Activated gamma-delta T cell treated with Interleukin-2 at 50 U/mL for 16 hours (primary cell): ENCODE measurements around the gene ZNF606.

Experiments
- DNase-seq: peaks from one replicate; pipeline ENCODE4 v3.0.0-alpha.2; 2020

Gene ZNF606

DNA sequence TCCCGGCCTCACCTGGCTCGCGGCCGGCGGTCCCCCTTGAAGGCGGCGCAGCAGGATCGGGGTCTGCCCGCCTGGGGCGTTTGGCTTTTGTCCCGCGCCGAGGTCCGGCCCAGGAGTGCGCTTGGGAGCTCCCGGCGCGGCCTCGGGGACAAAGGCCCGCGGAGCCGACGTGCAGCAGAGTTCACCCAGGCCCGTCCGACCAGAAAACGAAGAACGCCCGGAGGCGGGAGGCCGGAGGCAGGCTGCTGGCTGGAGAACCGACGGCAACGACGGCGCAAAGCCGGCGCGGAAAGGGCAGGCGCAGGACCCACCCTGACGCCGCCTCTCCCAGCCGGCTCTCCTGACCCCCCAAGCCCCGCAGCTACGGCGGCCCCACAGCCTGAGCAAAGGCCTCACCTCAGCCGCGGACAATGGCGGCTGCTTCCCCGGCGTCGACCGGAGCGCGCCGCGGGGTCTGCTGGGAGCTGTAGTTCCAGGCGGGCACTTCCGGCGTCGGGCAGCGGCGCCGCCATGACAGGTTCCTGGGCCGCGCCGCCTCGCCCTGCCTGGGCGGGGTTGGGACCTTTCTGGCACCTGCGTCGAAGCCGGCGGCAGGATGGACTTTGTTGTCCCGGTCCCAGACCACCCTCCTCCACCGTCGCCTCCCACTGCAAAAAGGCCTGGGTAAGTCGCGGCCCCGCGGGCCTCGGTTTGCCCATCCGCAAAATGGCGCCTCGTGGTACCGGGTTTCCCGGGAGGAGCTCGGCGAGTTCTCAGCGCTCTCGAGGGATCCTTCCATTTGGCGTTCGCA lies at the start of gene ZNF606:
Gene ZNF606, minus strand, starts transcription at position 437 of the 790 bp plus-strand sequence. CDS start 1,501 bp downstream, outside the sequence.
- DNase-seq, result peak; percentile 79

DNA sequence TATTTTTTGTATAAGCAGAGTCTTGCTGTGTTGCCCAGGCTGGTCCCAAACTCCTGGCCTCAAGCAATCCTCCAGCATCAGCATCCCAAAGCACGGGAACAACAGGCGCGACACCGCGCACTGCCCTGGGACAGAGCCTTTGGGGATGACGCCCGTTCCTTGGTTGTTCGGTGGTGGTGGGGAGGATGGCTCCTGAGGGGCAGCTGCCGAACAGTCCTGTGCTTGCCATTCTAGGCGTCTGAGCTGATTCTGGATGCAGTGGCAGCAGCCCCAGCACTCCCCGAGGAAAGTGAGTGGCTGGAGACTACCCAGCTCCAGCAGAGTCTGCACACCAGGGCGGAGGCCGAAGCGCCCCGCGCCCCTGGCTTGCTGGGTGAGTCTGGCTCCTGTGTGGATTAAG lies 49.6 kb upstream of the ZNF606 start:
- DNase-seq, result no peak

DNA sequence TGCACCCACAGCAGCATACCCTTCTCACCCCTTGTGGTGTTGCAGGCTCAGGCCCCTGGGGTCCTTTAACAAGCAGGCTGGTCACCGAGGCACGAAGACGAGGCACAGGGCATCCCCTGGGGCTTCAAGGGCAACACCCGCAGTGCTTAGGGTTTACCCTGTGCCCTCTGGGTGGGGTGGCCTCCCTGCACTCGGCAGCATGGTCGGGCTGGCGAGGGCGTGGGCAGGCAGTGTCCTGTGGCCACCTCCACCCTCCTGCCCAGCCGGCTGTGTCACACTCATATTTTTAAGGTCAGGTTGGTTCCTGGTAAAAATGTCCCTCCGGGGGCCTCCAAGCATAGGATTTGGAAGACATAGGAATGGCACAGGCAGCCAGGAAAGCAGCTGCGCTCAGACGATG lies 45.1 kb upstream of the ZNF606 start:
- DNase-seq, result no peak

DNA sequence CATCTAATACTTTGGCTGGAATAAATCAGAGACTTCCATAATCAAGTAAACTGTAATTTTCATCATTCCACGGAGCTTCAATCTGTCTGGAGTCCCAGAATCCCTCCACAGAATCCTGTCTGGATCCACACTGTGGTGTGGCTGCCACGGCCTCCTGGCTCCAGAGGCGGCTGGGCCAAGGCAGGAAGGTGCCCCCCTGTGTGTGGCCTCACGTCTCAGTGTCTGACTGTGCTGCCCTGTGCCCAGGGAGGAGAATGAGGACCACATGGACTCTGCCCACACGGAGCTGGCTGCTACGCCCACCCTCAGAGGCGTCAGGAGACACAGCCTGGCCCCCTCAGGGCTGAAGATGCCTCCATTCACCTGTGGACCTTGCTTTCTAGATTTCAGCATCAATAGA lies 44.2 kb upstream of the ZNF606 start:
- no peak for DNase-seq

DNA sequence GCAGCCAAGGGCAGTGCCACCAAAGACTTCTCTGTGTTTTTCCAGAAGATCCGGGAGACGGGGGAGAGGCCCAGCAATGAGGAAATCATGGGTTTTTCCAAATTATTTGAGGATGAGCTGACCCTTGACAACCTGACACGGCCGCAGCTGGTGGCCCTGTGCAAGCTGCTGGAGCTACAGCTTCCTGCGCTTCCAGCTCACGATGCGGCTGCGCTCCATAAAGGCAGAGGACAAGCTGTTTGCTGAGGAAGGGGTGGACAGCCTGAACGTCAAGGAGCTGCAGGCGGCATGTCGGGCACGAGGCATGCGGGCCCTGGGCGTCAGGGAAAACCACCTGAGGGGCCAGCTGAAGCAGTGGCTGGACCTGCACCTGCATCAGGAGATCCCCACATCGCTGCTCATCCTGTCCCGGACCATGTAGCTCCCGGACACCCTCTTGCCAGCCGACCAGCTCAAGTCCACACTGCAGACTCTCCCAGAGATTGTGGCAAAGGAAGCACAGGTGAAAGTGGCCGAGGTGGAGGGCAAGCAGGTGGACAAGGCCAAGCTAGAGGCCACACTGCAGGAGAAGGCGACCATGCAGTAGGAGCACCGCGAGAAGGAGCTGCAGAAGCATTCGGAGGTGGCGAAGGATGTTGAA lies 42.9 kb upstream of the ZNF606 start:
- DNase-seq, result no peak

DNA sequence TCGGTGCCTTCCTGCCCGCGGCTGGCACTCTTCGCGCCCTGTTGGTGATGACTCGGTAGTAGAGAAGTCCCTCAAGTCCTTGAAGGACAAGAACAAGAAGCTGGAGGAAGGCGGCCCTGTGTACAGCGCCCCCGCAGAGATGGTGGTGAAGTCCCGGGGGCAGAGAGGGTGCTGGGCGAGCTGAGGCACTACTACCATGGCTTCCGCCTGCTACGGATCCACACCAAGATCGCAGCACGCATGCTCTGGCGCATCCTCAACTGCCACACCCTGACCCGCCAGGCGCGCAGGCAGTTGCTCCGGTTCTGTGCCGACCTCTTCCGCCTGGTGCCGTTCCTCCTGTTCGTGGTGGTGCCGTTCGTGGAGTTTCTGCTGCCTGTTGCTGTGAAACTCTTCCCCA lies 42.3 kb upstream of the ZNF606 start:
- DNase-seq, result no peak

DNA sequence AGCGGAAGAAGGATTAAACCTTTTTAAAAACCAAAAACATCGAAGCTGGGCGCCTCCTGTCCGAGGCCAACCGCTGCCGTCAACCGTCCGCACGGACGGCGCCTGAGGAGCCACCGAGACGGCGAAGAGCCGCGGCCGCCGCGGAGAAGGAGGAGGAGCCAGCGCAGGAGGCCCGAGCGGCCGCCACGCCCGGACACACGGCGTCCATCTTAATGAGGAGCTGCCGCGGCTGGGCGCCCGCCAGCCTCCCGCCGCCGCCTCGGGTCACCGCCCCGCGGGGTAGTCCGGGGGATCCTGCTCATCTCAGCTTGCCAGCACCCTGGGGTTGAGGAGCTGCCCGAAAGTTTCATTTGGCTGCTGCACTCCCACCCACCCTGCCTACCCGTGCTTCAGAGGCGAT lies 41.8 kb upstream of the ZNF606 start:
- no peak for DNase-seq

DNA sequence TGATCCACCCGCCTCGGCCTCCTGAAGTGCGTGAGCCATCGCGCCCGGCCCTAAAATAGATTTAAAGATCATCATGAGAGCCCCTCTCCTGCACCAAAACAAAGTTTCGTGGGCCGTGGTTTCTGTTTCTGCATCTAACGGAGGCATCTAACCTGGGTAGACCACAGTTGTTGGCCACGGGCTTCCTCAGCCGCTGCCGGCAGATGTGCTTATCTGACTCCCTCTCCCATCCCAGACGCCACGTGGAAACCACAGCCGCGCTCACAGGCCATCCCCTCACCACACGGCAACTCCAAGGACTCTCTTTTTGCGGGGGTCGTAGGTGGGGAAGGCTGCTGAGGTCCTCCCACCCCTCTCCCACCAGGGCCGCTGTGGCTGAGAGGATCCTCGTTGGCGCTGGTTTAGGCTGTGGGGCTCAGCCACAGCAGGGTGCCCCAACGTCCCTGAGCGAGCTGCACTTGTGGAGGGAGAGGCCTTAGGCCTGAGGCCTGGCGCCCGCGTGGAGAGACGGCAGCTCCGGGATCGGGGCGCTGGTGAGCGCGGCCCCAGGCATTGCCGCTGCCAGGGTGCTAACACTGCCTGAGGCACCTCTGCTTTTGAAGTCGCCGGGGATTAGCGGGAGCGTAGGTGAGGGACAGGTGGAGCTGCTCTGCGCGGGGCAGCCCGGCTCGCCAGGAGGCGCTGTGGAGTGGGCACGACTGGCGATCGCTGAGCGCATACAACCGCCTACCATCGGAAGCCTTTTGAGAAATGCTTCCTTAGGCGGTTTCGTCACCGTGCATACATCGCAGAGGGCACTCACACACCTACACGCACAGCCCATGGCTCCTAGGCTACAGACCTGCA lies 40.1 kb upstream of the ZNF606 start:
- no peak for DNase-seq

DNA sequence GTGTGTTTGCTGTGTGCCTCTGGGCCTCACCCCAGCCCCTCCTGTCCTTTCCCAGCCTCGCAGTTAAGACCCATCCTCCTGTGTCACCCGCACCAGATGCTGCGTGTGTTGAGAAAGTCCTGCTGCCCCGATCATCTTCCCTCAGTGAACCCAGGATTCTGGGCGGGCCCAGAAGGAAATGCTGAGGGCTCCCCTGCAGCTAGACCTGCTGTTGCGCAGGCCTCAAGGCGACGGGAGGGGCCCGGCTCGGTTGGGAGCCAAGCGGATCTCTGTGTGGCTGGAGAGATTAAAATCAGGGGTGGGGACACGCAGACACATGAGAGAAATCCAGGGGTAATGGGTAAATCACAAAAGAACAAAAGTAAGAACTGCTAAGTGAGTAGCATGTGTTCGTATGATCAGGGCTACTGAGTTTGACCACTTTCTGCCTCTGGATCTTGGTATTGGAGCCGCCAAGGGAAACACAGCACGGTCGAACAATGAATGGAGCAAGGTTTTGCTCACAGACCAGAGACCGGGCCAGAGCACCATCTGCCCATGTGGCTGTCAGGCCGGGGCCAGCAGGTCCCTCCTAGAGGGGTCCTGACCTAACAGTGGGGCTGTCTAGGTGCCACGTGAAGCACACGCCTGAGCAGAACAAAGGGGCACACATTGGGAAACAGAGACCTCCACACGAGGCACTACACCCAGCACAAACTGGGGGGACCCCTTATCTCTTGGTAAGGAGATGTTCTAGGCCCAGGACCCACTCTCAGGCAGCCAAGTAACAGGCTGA lies 38.3 kb upstream of the ZNF606 start:
- no peak for DNase-seq

DNA sequence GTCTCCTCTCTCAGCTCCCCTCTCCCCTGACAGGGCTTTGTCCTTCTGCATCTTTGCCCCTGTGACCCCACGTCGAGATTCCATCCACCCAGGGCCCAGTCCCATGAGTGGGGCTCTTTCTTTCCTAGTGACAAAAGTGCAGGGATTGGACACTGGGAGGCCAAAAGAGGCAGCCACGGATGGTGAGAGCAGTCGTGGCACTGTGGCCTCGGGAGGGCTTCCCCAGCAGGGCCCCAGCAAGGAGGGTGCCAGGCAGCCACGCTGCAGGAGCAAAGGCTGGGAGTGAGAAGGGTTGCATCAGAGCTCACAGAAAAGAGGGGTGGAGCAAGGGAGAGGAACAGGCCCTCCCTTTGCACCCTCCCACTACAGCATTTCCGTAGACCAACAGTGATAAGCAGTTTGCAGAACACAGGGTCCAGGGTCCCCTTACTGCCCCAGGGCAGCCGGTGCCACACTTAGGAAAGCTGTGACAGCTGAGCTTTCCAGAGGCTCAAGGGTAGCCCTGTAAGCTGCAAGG lies 36.1 kb upstream of the ZNF606 start:
- no peak for DNase-seq

DNA sequence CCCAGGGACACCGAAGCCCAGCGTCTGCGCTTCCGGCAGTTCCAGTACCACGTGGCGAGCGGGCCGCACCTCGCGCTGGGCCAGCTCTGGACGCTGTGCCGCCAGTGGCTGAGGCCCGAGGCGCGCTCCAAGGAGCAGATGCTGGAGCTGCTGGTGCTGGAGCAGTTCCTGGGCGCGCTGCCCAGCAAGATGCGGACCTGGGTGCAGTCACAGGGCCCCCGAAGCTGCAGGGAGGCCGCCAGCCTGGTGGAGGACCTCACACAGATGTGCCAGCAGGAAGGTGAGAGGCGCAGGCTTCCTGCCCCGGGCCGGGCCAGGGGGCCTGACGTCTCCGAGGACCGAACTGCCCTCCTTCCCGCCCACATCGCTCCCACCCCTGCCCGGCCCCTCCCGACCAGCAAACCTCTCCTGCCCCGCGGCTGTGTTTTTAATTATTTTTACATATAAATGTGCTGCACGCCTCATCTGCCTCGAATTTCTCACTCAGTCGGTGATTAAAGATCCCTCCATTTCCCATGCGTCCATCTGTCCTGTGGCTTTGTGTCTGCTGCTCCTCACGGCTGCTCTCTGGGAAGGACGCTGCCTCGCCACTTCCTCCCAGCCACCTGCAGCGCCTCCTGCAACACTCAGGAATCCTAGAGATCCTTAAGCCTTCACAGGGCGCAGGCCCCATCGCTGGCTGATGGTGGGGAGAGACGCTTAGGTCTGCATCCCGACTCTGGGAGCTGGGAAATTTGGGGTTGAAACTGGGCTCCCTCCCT lies 35.5 kb upstream of the ZNF606 start:
- DNase-seq, result no peak

DNA sequence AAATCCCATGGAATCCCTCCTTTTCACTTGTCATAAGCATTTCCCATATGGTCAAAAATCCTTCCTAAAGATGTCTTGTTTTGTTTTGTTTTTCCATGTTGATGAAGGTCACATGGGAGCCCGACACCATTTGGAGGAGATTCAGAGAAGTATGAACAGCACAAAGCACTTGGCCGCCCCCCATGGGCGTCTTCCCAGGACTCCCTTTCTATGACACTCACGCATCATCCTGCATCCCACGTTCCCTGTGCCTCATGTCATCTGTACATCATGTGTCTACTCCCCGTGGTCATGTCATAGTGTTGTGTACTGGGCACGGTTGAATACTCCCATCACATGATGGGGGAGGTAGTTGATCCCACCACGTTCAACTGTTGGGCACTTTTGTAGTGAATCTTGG lies 33.2 kb upstream of the ZNF606 start:
- no peak for DNase-seq

DNA sequence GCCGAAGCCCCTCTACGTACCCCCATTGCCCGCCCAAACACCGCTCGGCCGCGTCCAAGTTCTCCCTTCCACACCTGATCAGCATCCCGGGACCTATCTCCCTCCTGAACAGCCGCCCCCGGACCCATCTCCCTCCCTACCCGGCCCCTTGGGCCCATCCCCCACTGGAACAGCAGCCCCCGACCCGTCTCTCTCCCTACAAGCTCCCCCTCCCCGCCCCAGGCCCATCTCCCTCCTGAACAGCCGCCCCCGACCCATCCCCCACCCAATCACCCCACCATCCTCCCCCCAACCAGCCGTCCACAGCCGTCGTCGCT lies 31.8 kb upstream of the ZNF606 start:
- DNase-seq, result no peak

DNA sequence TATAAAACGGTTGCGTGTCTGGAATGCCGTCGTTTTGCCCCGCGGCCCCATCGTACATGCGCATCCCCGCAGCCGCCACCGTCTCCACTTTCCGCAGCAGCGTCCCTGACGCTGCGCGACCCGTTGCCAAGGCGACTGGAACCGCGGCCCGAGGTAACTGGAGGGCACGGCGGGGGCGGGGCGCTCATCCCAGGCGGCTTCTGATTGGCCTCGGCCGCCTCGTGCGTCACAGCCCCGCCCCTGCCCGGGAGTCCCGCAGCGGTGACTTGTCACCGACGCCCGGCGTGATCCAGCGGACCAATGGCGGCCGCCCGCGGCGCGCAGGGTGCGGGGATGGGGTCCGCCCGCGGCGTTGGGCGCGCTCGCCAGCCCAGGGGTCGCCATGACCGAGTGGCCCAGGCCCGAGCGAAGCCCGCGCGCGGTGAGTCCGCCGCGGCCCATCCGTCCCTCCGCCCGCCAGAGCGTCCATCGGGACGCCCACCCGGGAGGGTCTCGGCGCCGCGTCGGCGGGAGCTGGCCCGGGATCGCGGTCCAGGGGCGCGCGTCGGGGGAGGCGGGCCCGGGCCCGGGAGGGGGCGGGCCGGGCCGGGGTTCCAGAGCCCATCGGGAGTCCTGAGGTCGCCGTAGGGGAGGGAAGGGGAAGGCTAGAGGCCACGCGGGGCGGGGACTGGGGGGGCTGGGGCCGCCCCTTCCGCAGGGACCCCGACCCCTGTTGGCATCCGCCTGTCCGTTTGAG lies 31.3 kb upstream of the ZNF606 start, which contains the start of gene ZSCAN1:
Gene ZSCAN1, plus strand, starts transcription at position 285 of the 736 bp plus-strand sequence. CDS start 3,812 bp downstream, outside the sequence.
- peak; percentile 51 for DNase-seq

DNA sequence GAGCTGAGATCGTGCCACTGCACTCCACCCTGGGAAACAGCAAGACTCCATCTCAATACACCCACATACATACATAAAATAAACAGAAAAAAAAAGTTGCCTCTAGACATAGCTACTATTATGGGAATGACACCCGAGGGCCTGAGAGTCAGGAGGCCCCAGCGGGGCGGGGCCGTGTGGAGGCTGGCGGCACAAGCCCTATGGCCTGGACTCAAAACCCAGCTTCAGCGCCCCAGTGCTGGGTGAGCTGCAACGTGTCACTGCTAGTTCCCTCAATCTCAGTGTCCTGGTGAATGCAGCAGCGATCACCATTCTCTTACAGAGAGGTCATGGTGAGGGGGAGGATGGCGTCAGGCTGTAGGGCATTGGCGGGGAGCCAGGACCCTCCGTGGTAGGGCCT lies 22.0 kb upstream of the ZNF606 start:
- DNase-seq, result no peak

DNA sequence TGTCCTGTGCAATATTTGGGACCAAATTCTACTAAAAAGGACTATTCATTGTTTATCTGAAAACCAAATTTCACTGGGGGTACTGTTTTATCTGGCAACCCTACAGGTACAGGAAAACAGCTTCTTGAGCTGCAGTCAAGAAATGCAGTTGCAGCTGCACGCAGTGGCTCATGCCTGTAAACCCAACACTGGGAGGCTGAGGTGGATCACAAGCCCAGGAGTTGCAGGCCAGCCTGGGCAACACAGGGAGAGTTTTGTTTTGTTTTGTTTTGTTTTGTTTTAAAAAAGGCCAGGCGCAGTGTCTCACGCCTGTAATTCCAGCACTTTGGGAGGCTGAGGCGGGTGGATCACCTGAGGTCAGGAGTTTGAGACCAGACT lies 19.7 kb upstream of the ZNF606 start:
- no peak for DNase-seq

DNA sequence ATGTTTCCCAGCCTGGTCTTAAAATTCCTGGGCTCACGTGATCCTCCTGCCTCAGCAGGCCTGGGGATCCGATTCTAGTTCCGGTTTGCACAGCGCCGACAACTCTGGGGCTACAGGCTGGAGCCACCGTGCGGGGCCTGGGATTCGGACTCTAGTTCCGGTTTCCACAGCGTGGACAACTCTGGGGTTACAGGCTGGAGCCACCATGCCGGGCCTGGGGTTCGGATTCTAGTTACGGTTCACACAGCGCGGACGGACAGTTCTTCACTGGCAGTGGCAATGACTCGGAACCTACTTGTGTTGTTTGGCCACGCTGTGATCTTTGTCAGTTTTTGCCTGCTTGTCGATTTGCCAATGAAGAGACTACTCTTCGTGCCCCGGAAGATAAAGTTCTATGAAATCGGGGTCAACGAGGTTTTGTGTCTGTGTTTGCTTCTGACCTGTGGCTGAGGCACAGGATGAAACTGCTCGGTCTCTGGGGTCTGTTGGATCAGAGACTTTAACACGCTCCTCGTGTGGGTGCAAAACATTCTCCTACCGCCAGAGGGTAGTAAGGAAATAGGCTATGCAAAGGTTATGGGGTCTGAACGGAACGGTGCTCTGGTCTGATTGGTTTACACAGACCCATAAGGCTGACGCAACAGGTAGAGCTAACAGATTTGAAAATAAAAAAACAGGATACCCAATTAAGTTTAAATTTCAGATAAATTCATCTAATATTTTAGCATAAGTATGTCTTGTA lies 19.1 kb upstream of the ZNF606 start:
- DNase-seq, result peak; percentile 60

DNA sequence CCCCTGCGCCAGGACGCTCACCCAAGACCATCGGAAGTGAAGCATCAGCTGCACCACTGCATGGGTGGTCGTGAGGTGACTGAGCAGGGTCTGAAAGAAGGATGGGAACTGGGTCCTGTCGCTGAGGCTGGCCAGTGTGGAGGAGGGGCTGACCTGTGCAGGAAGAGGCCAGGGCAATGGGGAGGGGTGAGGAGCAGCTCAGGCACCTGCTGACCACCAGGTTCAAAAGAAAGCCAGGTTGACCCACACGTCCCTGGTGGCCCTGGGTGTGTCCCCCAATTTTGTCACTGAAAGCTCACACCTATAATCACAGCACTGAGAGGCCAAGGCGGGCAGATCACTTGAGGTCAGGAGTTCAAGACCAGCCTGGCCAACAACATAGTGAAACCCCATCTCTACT lies 17.5 kb upstream of the ZNF606 start:
- no peak for DNase-seq

DNA sequence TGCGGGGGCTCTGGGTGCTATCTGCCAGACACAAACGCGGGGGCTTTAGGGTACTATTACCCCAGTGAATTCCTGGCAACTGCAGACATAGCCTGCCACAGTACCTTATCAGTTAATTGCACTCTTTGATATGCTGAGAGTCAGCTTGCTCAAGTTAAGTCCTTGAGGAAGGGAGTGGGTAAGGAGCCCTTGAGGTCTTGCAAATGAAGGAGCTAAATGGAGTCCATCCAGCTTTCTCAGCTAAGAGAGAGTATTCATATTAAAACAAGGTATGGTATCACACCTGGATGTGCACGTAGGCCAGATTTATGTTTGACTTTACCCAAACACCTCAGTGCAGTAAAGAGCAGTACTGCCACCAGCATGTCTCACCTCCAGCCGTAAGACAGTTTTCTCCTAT lies 11.5 kb upstream of the ZNF606 start:
- DNase-seq, result no peak

DNA sequence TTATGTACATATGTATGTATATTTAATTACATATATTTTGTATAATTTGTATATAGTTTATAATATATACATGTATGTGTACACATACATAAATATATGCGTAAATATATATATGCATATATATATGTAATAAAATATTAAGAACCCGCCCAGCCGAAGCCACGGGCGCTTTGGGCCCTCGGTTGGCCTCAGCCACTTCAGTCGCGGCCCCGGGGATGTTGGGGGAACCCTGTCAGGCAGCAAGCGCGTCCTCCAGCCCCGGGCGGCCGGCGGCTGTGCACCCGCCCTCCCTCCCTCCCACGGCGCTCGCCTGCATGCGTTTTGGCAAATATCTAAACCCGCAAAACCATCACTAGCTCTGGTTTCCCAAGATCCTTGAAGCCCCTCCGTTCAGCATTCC lies 7.9 kb upstream of the ZNF606 start:
- DNase-seq, result no peak
